Fibroblast of skin of left biceps (primary cell): ENCODE data around the gene RIPK3.

Experiments
- DNase-seq, 2 experiments: peaks; one replicate each; pipeline ENCODE4 v3.0.0-alpha.2; 2013; ENCODE audit warnings: low read depth in 2 of 2

The RIPK3 gene

GRCh38 chr14:24307156-24307574, 32.6 kb downstream of the RIPK3 start:
- no peak for DNase-seq

- DNase-seq: no peak
These were observed 35.8 kb downstream of the RIPK3 start for GRCh38 chr14:24304019-24304387.

GRCh38 chr14:24300326-24300980, 39.3 kb downstream of the RIPK3 start:
- DNase-seq: no peak

GRCh38 chr14:24299255-24300191, 40.3 kb downstream of the RIPK3 start, which contains the start of the genes DHRS1 and NOP9:
Gene DHRS1 (minus strand): TSS chr14:24299780. CDS start chr14:24299106, 674 bp downstream.
Gene NOP9 (plus strand): TSS chr14:24299850. CDS start chr14:24299955, 105 bp downstream.
- DNase-seq: peak; percentile 41 to 64

GRCh38 chr14:24298892-24299254, 40.9 kb downstream of the RIPK3 start:
- no peak for DNase-seq

- DNase-seq: no peak
These were observed 42.4 kb downstream of the RIPK3 start for GRCh38 chr14:24297190-24297964.

- DNase-seq: peak; percentile 70 to 78
These were observed 43.2 kb downstream of the RIPK3 start for GRCh38 chr14:24296341-24297157.

GRCh38 chr14:24293525-24293924, 46.3 kb downstream of the RIPK3 start:
- DNase-seq: no peak

- no peak for DNase-seq
These were observed 47.5 kb downstream of the RIPK3 start for GRCh38 chr14:24292118-24292807.

GRCh38 chr14:24291446-24292117, 48.2 kb downstream of the RIPK3 start:
- DNase-seq: no peak

GRCh38 chr14:24290746-24291145, 49.0 kb downstream of the RIPK3 start:
- no peak for DNase-seq

- DNase-seq: no peak
These were observed 50.0 kb downstream of the RIPK3 start for GRCh38 chr14:24289649-24290280.

GRCh38 chr14:24286996-24287395, 52.8 kb downstream of the RIPK3 start:
- DNase-seq: no peak
